CD4-positive, alpha-beta T cell treated with Interleukin-15 for 1 hour (primary cell): Measurements from ENCODE around the gene CCDC134.
"Not testable (repeated sequence)": the region's sequence is repeated elsewhere in the genome, so short reads cannot be mapped to it uniquely, and the experiment has no call there.

Source experiments
- DNase-seq: peaks from one replicate; pipeline ENCODE4 v3.0.0-alpha.2; 2020

Gene CCDC134

GRCh38 chr22:41826430-41827383 lies 26.2 kb downstream of the CCDC134 start:
- DNase-seq, result no peak

GRCh38 chr22:41827671-41828070 lies 27.2 kb downstream of the CCDC134 start:
- no peak for DNase-seq

- DNase-seq, result no peak
Measured at GRCh38 chr22:41828516-41828915, 28.0 kb downstream of the CCDC134 start.

- no peak for DNase-seq
Measured at GRCh38 chr22:41830174-41830573, 29.7 kb downstream of the CCDC134 start.

- peak; percentile 39 for DNase-seq
Measured at GRCh38 chr22:41831383-41831782, 30.9 kb downstream of the CCDC134 start.

GRCh38 chr22:41831828-41832552 lies 31.5 kb downstream of the CCDC134 start:
- no peak for DNase-seq

- DNase-seq, result peak; percentile 100
Measured at GRCh38 chr22:41832553-41833368, 32.3 kb downstream of the CCDC134 start, which contains the start of gene SREBF2. SREBF2 (plus strand) TSS chr22:41833105; CDS start chr22:41833271, 166 bp downstream.

- DNase-seq, result peak; percentile 38
Measured at GRCh38 chr22:41833369-41834004, 33.0 kb downstream of the CCDC134 start.

- no peak for DNase-seq
Measured at GRCh38 chr22:41834005-41834944, 33.8 kb downstream of the CCDC134 start.

GRCh38 chr22:41835462-41835861 lies 35.0 kb downstream of the CCDC134 start:
- DNase-seq, result not testable (repeated sequence)

- DNase-seq, result no peak
Measured at GRCh38 chr22:41836551-41836950, 36.1 kb downstream of the CCDC134 start.

- DNase-seq, result no peak
Measured at GRCh38 chr22:41838842-41839618, 38.6 kb downstream of the CCDC134 start.

- DNase-seq, result no peak
Measured at GRCh38 chr22:41840216-41840615, 39.7 kb downstream of the CCDC134 start.

GRCh38 chr22:41841085-41841712 lies 40.7 kb downstream of the CCDC134 start:
- no peak for DNase-seq

- no peak for DNase-seq
Measured at GRCh38 chr22:41842996-41843970, 42.8 kb downstream of the CCDC134 start.

- DNase-seq, result no peak
Measured at GRCh38 chr22:41844036-41844435, 43.6 kb downstream of the CCDC134 start.

GRCh38 chr22:41844513-41844912 lies 44.0 kb downstream of the CCDC134 start:
- DNase-seq, result no peak
